ENCODE results near the gene CYP2S1. TPM values are rescaled to one million over a fixed set of nuclear protein-coding genes. Genes with fewer than 3 reads are reported as not detected.

Gene CYP2S1
- total RNA-seq, 2 experiments from 2014 or later = 0.27 to 0.32 TPM

Other genes starting within 250 kb of the CYP2S1 start
- not detected for gene CYP2B6, start 201.9 kb upstream of the CYP2S1 start, total RNA-seq
- gene CYP2A13, start 104.8 kb upstream of the CYP2S1 start, total RNA-seq = not detected
- not detected for gene CYP2F1, start 78.8 kb upstream of the CYP2S1 start, total RNA-seq
- under 1 TPM; 0.41 to 0.42 TPM for gene AXL, start 26.0 kb downstream of the CYP2S1 start, total RNA-seq
- 100 to 1,000 TPM; 255 to 259 TPM for gene HNRNPUL1, start 71.2 kb downstream of the CYP2S1 start, total RNA-seq
- gene CCDC97, start 117.0 kb downstream of the CYP2S1 start, total RNA-seq = 10 to 100 TPM; 19.1 to 20.5 TPM
- gene TGFB1, start 160.7 kb downstream of the CYP2S1 start, total RNA-seq = 100 to 1,000 TPM; 152 to 154 TPM
- 1 to 10 TPM; 6.4 to 8.1 TPM for gene B9D2, start 170.9 kb downstream of the CYP2S1 start, total RNA-seq
- 1 to 10 TPM; 4.0 to 4.5 TPM for gene TMEM91, start 183.3 kb downstream of the CYP2S1 start, total RNA-seq
- 10 to 100 TPM; 43.5 to 44.6 TPM for gene EXOSC5, start 204.1 kb downstream of the CYP2S1 start, total RNA-seq
- 10 to 100 TPM; 21.3 to 28.0 TPM for gene BCKDHA, start 204.6 kb downstream of the CYP2S1 start, total RNA-seq
- gene B3GNT8, start 234.2 kb downstream of the CYP2S1 start, total RNA-seq = under 1 TPM; 0.10 to 0.48 TPM
- gene DMAC2, start 246.7 kb downstream of the CYP2S1 start, total RNA-seq = 10 to 100 TPM; 54.5 to 63.0 TPM
- gene ERICH4, start 249.9 kb downstream of the CYP2S1 start, total RNA-seq = not detected